ENCODE measurements around the gene ENOX2.

DNA sequence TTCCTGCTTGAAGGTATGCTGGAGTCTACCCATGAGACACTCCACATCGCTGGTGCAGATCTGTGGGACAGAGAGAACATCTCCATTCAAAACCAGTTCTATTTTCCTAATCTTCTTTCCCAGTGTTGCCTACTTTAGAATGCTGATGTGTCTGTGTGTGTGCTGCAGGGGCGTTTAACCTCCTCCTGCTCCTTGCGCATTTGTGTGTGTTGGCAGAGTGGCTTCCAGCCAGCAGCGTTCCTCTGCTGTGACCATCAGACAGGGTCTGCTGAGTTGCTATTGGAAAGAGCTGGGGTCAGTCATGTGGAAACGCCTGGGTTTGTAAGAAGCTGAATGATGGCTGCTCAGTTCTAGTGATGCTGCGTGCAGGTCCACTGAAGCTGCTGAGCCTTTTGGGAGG is 277.6 kb downstream of the ENOX2 start:
- TF ChIP-seq, protein P1, sequence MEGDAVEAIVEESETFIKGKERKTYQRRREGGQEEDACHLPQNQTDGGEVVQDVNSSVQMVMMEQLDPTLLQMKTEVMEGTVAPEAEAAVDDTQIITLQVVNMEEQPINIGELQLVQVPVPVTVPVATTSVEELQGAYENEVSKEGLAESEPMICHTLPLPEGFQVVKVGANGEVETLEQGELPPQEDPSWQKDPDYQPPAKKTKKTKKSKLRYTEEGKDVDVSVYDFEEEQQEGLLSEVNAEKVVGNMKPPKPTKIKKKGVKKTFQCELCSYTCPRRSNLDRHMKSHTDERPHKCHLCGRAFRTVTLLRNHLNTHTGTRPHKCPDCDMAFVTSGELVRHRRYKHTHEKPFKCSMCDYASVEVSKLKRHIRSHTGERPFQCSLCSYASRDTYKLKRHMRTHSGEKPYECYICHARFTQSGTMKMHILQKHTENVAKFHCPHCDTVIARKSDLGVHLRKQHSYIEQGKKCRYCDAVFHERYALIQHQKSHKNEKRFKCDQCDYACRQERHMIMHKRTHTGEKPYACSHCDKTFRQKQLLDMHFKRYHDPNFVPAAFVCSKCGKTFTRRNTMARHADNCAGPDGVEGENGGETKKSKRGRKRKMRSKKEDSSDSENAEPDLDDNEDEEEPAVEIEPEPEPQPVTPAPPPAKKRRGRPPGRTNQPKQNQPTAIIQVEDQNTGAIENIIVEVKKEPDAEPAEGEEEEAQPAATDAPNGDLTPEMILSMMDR (IDR thresholded peaks at IDR 0.05) = no peak
- no peak for TF ChIP-seq POLR2A (IDR thresholded peaks at IDR 0.05)

Data from adrenal gland (tissue), 5 donors.